Central memory CD8-positive, alpha-beta T cell (primary cell): ENCODE data around the gene DPH5.
"Not testable (repeated sequence)": the region's sequence is repeated elsewhere in the genome, so short reads cannot be mapped to it uniquely, and the experiment has no call there.

Experiments used
- ATAC-seq: fragments of 150-1000 bp; cut with Tn5 transposase; replicated peaks from 2 replicates; pipeline ENCODE4 v1.10.0; 2022; ENCODE audit warnings: mild to moderate bottlenecking, moderate FRiP score, moderate number of reproducible peaks; ENCODE audit not compliant: poor library complexity, severe bottlenecking; ENCODE audit errors: extremely low read depth
- DNase-seq, 2 donors: peaks; one replicate each; pipeline ENCODE4 v3.0.0; 2021; ENCODE audit warnings: low spot score in 2 of 2
- H3K27ac Mint-ChIP-seq: one replicate; pipeline ENCODE4 v1.8.0; 2022; ENCODE audit warnings: low read depth, mild to moderate bottlenecking, moderate library complexity, mixed read lengths
- H3K27me3 Mint-ChIP-seq: one replicate; pipeline ENCODE4 v1.8.0; 2022; ENCODE audit warnings: mixed read lengths
- H3K36me3 Mint-ChIP-seq: one replicate; pipeline ENCODE4 v1.8.0; 2022; ENCODE audit warnings: mild to moderate bottlenecking, moderate library complexity, mixed read lengths; ENCODE audit not compliant: insufficient read depth
- H3K4me1 Mint-ChIP-seq: one replicate; pipeline ENCODE4 v1.8.0; 2022; ENCODE audit warnings: mixed read lengths
- H3K4me3 Mint-ChIP-seq: one replicate; pipeline ENCODE4 v1.8.0; 2022; ENCODE audit warnings: mild to moderate bottlenecking, moderate library complexity, mixed read lengths
- H3K9me3 Mint-ChIP-seq: one replicate; pipeline ENCODE4 v1.8.0; 2022; ENCODE audit warnings: mixed read lengths

The DPH5 gene

DNA sequence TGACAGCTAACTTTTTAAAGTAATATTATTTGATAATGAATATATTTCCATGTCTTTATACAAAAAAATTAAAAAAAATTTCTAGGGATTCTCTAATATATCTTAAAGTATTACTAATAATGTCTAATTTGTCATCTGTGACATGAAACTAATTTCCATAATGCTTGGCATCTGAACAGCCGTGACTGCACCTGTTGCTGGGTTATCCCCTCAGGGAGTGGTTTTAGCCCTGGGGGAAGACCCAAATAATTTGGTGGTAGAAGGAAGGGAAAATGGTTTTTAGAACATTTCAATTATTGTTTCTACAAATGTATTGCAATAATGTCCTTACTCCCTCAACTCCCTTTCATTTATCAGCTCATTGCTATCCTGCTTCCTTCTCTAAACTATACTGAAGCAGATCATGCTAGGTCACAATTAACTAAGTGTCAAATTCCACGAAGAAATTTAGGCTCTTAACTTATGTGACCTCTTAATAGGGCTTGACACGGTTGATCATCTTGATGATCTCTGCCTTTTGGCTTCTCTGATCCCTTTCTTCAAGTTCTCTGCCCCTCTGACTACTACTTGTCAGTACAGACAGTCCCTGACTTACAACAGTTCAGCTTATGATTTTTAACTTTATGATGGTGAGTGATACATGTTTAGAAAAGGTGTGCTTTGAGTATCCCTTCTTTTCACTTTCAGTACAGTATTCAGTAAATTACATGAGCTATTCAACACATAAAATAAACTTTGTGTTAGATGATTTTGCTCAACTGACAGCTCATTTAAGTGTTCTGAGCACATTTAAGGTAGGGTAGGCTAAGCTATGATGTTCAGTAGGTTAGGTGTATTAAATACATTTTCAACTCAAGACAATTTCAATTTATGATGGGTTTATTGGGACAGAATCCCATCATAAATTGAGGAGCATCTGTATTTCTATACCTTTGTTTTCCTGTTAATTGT lies 26.4 kb upstream of the DPH5 start:
- no peak overlapping the region for H3K27ac Mint-ChIP-seq
- no peaks in the 10 kb centered on the region for H3K27me3 Mint-ChIP-seq
- peak; percentile 6 for ATAC-seq
- no peak overlapping the region for H3K4me3 Mint-ChIP-seq
- DNase-seq: no peak
- H3K9me3 Mint-ChIP-seq: no peaks in the 10 kb centered on the region
- H3K4me1 Mint-ChIP-seq: peaks cover 26% of the 10 kb centered on the region
- H3K36me3 Mint-ChIP-seq: peaks cover 4% of the 10 kb centered on the region

DNA sequence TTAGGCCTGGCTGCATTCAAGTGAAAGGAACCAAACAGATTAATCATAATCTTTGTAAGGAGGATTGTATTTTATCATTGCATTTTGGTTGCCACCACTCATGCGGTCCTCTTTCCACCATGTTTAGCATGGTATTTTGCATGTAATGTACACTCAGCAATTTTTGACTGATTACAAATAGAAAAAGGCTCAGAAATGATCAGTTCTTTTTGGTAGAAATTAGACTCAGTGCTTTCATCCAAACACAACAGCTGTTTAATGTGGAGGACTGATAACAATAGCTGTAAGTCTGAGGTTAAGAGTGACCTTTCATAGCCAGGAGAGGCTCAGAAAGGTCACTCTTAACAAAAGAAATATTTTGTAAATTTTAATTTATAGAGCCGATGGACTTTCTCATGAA lies 25.3 kb upstream of the DPH5 start:
- DNase-seq: no peak
- H3K9me3 Mint-ChIP-seq: no peaks in the 10 kb centered on the region
- H3K4me3 Mint-ChIP-seq: no peak overlapping the region
- H3K27ac Mint-ChIP-seq: no peak overlapping the region
- H3K36me3 Mint-ChIP-seq: peaks cover 4% of the 10 kb centered on the region
- no peak for ATAC-seq
- H3K4me1 Mint-ChIP-seq: peaks cover 26% of the 10 kb centered on the region
- H3K27me3 Mint-ChIP-seq: no peaks in the 10 kb centered on the region

- H3K36me3 Mint-ChIP-seq: no peaks in the 10 kb centered on the region
- DNase-seq: no peak
- no peak overlapping the region for H3K27ac Mint-ChIP-seq
- H3K4me3 Mint-ChIP-seq: no peak overlapping the region
- H3K4me1 Mint-ChIP-seq: peaks cover 6% of the 10 kb centered on the region
- H3K9me3 Mint-ChIP-seq: peaks cover 6% of the 10 kb centered on the region
- H3K27me3 Mint-ChIP-seq: no peaks in the 10 kb centered on the region
- ATAC-seq: no peak
Observed at GRCh38 chr1:101044749-101045148, 19.2 kb upstream of the DPH5 start.

GRCh38 chr1:101044259-101044658 lies 18.7 kb upstream of the DPH5 start:
- DNase-seq: no peak
- Mint-ChIP-seq H3K27ac (no peak overlapping the region), H3K27me3 (no peaks in the 10 kb centered on the region), H3K9me3 (peaks cover 6% of the 10 kb centered on the region), H3K4me1 (peaks cover 4% of the 10 kb centered on the region), H3K4me3 (no peak overlapping the region), H3K36me3 (no peaks in the 10 kb centered on the region)
- ATAC-seq: no peak

DNA sequence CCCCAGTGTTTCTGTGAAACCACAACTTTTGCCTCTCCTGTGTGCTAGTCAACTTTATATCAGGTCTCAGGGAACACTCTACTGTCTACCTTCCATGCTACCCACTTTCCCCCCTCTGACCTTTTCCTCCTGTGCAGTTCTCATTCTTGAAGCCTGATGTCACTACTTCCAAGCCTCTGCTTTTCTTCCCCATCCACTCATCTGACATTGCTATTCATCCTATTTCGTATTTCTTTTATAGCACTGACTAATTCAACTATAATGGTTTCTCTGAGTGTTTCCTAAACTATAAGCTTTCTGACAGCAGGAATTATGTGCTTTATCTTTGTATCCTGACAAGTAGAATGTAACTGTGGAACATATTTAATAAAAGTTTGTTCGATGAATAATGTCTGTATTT lies 18.2 kb upstream of the DPH5 start:
- DNase-seq (no peak), ATAC-seq (no peak)

GRCh38 chr1:101041300-101041699 lies 15.7 kb upstream of the DPH5 start:
- H3K4me1 Mint-ChIP-seq: peaks cover 10% of the 10 kb centered on the region
- DNase-seq (no peak), ATAC-seq (no peak)
- H3K27me3 Mint-ChIP-seq: no peaks in the 10 kb centered on the region
- peaks cover 2% of the 10 kb centered on the region for H3K36me3 Mint-ChIP-seq
- peaks cover 6% of the 10 kb centered on the region for H3K9me3 Mint-ChIP-seq
- H3K27ac Mint-ChIP-seq: peak overlapping the region; percentile 54
- no peak overlapping the region for H3K4me3 Mint-ChIP-seq

More for the DNA sequence above, 18.2 kb upstream of the DPH5 start:
- Mint-ChIP-seq H3K27ac (no peak overlapping the region), H3K9me3 (peaks cover 6% of the 10 kb centered on the region), H3K27me3 (no peaks in the 10 kb centered on the region), H3K36me3 (peaks cover 2% of the 10 kb centered on the region), H3K4me1 (peaks cover 7% of the 10 kb centered on the region), H3K4me3 (no peak overlapping the region)

- Mint-ChIP-seq H3K4me1 (peaks cover 17% of the 10 kb centered on the region), H3K36me3 (peaks cover 2% of the 10 kb centered on the region), H3K27ac (no peak overlapping the region), H3K4me3 (no peak overlapping the region), H3K9me3 (peaks cover 6% of the 10 kb centered on the region), H3K27me3 (no peaks in the 10 kb centered on the region)
- no peak for ATAC-seq
- DNase-seq: no peak
Observed at GRCh38 chr1:101040666-101041065, 15.1 kb upstream of the DPH5 start.

GRCh38 chr1:101039245-101039644 lies 13.7 kb upstream of the DPH5 start:
- peaks cover 22% of the 10 kb centered on the region for H3K4me1 Mint-ChIP-seq
- H3K9me3 Mint-ChIP-seq: peaks cover 6% of the 10 kb centered on the region
- H3K4me3 Mint-ChIP-seq: no peak overlapping the region
- H3K27me3 Mint-ChIP-seq: no peaks in the 10 kb centered on the region
- H3K27ac Mint-ChIP-seq: no peak overlapping the region
- ATAC-seq (no peak), DNase-seq (no peak)
- peaks cover 2% of the 10 kb centered on the region for H3K36me3 Mint-ChIP-seq

DNA sequence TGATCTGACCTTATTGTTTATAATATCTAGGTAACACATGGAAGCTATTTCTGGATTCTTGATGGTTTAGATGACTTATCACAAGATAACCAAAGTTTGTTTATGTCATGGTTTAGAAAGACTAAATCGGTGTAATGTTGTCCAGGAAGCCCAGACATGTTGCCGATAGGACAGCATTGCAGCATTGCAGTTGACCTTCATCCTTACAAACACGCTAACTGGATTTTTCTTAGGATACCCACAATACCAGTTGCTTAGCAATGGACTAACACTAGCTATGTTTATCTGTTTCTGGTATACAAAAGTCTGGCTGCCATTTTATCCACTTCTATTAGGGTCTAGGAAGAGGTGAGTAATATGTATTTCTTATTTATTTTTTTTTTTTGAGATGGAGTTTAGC lies 11.7 kb upstream of the DPH5 start:
- DNase-seq (no peak), ATAC-seq (no peak)
- H3K36me3 Mint-ChIP-seq: peaks cover 2% of the 10 kb centered on the region
- no peaks in the 10 kb centered on the region for H3K27me3 Mint-ChIP-seq
- peaks cover 22% of the 10 kb centered on the region for H3K4me1 Mint-ChIP-seq
- H3K9me3 Mint-ChIP-seq: peaks cover 6% of the 10 kb centered on the region
- H3K4me3 Mint-ChIP-seq: no peak overlapping the region
- H3K27ac Mint-ChIP-seq: no peak overlapping the region

DNA sequence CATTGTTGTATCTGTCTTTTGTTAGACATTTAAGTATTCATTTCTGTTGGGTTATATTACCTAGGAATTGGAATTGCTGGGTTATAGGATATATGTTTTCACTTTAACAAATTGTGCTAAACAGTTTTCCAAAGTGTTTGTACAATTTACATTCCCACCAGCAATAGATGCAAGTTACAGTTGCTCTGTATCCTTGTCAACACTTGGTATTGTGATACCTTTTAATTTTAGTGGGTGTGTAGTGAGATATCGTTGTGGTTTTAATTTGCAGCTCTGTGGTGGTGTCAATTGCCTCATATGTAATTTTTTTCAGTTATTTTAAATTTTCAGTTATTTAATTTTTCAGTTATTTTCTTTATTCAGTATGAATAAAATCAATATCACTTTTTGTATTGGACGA lies 7.4 kb upstream of the DPH5 start:
- H3K9me3 Mint-ChIP-seq: no peaks in the 10 kb centered on the region

GRCh38 chr1:101032129-101032528 lies 6.5 kb upstream of the DPH5 start:
- H3K36me3 Mint-ChIP-seq, H3K4me3 Mint-ChIP-seq, H3K27ac Mint-ChIP-seq, H3K27me3 Mint-ChIP-seq, H3K9me3 Mint-ChIP-seq, ATAC-seq, DNase-seq: not testable (repeated sequence)
- peaks cover 39% of the 10 kb centered on the region for H3K4me1 Mint-ChIP-seq

More for the DNA sequence above, 7.4 kb upstream of the DPH5 start:
- H3K4me3 Mint-ChIP-seq: no peak overlapping the region
- no peak overlapping the region for H3K27ac Mint-ChIP-seq
- no peak for ATAC-seq
- DNase-seq: no peak
- H3K36me3 Mint-ChIP-seq: peaks cover 6% of the 10 kb centered on the region
- peaks cover 30% of the 10 kb centered on the region for H3K4me1 Mint-ChIP-seq
- no peaks in the 10 kb centered on the region for H3K27me3 Mint-ChIP-seq

GRCh38 chr1:101030881-101031280 lies 5.3 kb upstream of the DPH5 start:
- Mint-ChIP-seq H3K4me1 (peaks cover 45% of the 10 kb centered on the region), H3K27ac (no peak overlapping the region), H3K9me3 (no peaks in the 10 kb centered on the region), H3K36me3 (peaks cover 9% of the 10 kb centered on the region), H3K27me3 (no peaks in the 10 kb centered on the region), H3K4me3 (no peak overlapping the region)
- DNase-seq (no peak), ATAC-seq (no peak)

- peaks cover 47% of the 10 kb centered on the region for H3K4me1 Mint-ChIP-seq
Observed at GRCh38 chr1:101029184-101029583, 3.6 kb upstream of the DPH5 start.

More at GRCh38 chr1:101029184-101029583, 3.6 kb upstream of the DPH5 start:
- Mint-ChIP-seq H3K27me3 (no peaks in the 10 kb centered on the region), H3K9me3 (no peaks in the 10 kb centered on the region), H3K27ac (no peak overlapping the region), H3K4me3 (no peak overlapping the region), H3K36me3 (peaks cover 18% of the 10 kb centered on the region)
- DNase-seq (no peak), ATAC-seq (no peak)
